Chondrocyte (in vitro differentiated cells): Measurements from ENCODE around the gene TMEM121B. TPM values are rescaled to one million over a fixed set of nuclear protein-coding genes. Genes with fewer than 3 reads are reported as not detected.

Source experiments
- DNase-seq: peaks from one replicate; pipeline ENCODE4 v3.0.0; 2021; ENCODE audit warnings: mixed read lengths, low spot score
- H3K27ac Mint-ChIP-seq: one replicate; pipeline ENCODE4 v1.8.0; 2021; ENCODE audit warnings: mild to moderate bottlenecking, moderate library complexity, mixed read lengths; ENCODE audit not compliant: unreplicated experiment
- H3K27me3 Mint-ChIP-seq: 2 replicates; pipeline ENCODE4 v1.8.0; 2021; ENCODE audit warnings: low read depth, mixed read lengths
- H3K36me3 Mint-ChIP-seq: 2 replicates; pipeline ENCODE4 v1.8.0; 2021; ENCODE audit warnings: low read depth, mixed read lengths
- H3K4me1 Mint-ChIP-seq: 2 replicates; pipeline ENCODE4 v1.8.0; 2021; ENCODE audit warnings: low read depth, mild to moderate bottlenecking, mixed read lengths
- H3K4me3 Mint-ChIP-seq: one replicate; pipeline ENCODE4 v1.8.0; 2021; ENCODE audit warnings: mild to moderate bottlenecking, moderate library complexity, mixed read lengths; ENCODE audit not compliant: unreplicated experiment
- H3K9me3 Mint-ChIP-seq: 2 replicates; pipeline ENCODE4 v1.8.0; 2021; ENCODE audit warnings: low read depth, mixed read lengths
- total RNA-seq: library from RNA; stranded (reverse); gene quantifications from 3 replicates; pipeline ENCODE4 v1.2.1, GENCODE V29; 2021
- TF ChIP-seq, protein P1 (sequence below): fragments of 200-600 bp; sonication (generic); IDR thresholded peaks from 2 replicates; pipeline ENCODE4 v1.5.0; 2021; ENCODE audit warnings: antibody characterized with exemption, mild to moderate bottlenecking, moderate library complexity

Gene TMEM121B
- total RNA-seq, 1 donor from 2014 or later = 0.87 TPM

DNA sequence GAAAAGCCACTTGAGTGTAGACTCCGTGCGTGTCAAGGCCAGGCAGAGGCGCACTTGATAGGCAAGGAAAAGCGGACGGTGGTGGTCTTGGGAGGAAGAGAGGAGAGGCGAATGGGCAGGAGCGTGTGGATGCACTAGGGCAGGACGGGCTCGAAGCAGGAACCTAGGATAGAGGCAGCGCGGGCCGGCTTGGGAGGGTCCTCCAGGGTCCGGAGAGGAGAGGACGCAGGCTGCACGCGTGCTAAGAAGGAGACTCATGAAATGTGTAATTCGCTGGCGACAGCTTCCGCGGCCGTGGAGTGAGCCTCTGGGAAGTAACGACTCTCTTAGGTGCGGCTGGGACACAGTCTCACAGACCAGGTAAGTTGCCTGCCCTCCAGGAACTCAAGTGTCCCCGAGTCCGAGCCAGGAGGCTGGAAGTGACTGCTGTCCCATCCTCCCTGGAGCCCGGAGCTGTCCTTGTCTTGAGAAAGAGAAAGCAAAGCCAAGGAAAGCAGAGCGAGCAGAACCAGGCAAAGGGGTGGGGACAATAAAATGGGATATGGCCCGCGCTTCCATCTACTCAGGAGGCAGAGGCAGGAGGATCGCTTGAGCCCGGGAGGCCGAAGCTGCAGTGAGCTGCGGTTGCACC is 37.2 kb downstream of the TMEM121B start:
- Mint-ChIP-seq H3K9me3 (no peaks in the 10 kb centered on the region), H3K27ac (no peak overlapping the region), H3K36me3 (no peaks in the 10 kb centered on the region), H3K27me3 (no peaks in the 10 kb centered on the region), H3K4me1 (peaks cover 23% of the 10 kb centered on the region), H3K4me3 (peak overlapping the region; percentile 79)
- TF ChIP-seq, protein P1, sequence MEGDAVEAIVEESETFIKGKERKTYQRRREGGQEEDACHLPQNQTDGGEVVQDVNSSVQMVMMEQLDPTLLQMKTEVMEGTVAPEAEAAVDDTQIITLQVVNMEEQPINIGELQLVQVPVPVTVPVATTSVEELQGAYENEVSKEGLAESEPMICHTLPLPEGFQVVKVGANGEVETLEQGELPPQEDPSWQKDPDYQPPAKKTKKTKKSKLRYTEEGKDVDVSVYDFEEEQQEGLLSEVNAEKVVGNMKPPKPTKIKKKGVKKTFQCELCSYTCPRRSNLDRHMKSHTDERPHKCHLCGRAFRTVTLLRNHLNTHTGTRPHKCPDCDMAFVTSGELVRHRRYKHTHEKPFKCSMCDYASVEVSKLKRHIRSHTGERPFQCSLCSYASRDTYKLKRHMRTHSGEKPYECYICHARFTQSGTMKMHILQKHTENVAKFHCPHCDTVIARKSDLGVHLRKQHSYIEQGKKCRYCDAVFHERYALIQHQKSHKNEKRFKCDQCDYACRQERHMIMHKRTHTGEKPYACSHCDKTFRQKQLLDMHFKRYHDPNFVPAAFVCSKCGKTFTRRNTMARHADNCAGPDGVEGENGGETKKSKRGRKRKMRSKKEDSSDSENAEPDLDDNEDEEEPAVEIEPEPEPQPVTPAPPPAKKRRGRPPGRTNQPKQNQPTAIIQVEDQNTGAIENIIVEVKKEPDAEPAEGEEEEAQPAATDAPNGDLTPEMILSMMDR = no peak
- DNase-seq = no peak

DNA sequence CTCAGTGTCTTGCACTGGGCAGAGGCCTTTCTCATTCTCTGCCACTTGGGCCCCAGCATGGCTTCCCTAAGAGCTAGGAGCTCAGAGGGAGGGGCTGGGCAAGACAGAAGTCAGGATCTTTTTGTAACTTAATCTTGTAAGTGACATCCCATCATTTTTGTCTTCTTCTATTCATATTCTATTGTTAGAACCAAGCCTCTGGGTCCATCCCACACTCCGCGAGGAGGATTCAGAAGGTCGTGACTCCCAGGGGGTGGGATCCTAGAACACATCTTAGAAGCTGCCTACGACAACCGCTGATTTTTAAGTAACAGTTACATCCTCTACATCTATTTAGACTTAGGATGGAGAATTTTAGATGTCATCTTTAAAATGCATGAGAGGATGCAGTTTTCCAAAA is 37.9 kb downstream of the TMEM121B start:
- no peak for DNase-seq
- Mint-ChIP-seq H3K27me3 (no peaks in the 10 kb centered on the region), H3K36me3 (no peaks in the 10 kb centered on the region), H3K27ac (no peak overlapping the region), H3K4me1 (peaks cover 23% of the 10 kb centered on the region), H3K4me3 (peak overlapping the region; percentile 24), H3K9me3 (no peaks in the 10 kb centered on the region)
- TF ChIP-seq, protein P1 = no peak

DNA sequence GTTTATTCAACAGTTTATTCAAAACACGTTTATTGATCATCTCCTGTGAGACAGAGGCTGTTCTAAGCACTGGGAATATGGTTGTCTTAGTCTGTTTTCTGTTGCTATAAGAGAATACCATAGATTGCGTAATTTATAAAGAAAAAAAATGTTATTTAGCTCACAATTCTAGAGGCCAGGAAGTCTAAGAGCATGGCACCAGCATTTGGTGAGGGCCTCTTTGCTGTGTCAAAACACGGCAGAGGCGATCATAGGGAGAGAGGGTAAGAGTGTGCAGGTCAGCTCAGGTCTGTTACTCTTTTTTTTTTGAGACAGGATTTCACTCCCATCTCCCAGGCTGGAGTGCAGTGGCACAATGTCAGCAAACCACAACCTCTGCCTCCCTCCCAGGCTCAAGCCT is 41.6 kb downstream of the TMEM121B start:
- Mint-ChIP-seq H3K36me3 (no peaks in the 10 kb centered on the region), H3K27ac (no peak overlapping the region), H3K9me3 (no peaks in the 10 kb centered on the region), H3K4me1 (peaks cover 11% of the 10 kb centered on the region), H3K4me3 (no peak overlapping the region), H3K27me3 (peaks cover 2% of the 10 kb centered on the region)
- TF ChIP-seq, protein P1 = no peak
- no peak for DNase-seq

DNA sequence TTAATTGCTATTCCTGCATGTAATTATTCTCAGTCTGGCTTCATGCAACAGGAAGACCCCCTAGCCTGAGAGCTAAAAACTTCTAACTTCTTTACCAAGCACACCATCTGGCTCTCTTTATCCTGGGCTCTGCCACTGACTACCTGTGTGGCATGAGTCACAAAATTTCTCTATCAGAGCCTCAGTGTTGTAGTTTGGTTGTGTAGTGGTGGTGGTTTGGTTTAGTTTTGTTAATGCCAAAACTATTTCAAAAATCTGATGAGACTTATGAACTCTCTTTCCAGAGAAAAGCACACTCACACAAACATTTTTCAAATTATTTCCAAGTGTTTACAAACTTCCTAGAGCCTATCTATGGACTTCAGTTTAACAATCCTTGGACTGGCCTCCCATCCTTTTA is 43.9 kb downstream of the TMEM121B start:
- Mint-ChIP-seq H3K4me1 (peaks cover 8% of the 10 kb centered on the region), H3K36me3 (no peaks in the 10 kb centered on the region), H3K27ac (no peak overlapping the region), H3K27me3 (peaks cover 22% of the 10 kb centered on the region), H3K9me3 (peaks cover 8% of the 10 kb centered on the region), H3K4me3 (no peak overlapping the region)
- TF ChIP-seq, protein P1 = no peak
- no peak for DNase-seq

DNA sequence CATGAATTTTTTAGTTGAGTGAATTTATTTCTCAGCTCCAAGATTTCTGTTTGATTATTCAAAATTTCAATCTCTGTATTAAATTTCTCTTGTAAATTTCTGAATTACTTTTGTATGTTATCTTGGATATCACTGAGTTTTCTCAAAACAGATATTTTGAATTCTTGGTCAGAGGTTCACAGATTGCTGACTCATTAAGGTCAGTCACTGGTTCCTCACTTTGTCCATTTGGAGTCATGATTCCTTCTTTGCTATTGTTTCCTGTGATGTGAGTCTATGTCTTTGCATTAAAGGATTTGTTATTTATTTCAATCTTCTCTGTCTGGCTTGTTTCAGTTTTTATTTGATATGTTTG is 46.5 kb downstream of the TMEM121B start:
- TF ChIP-seq, protein P1 = no peak
- H3K27me3 Mint-ChIP-seq = peaks cover 28% of the 10 kb centered on the region
- H3K4me1 Mint-ChIP-seq = peaks cover 8% of the 10 kb centered on the region
- peaks cover 10% of the 10 kb centered on the region for H3K9me3 Mint-ChIP-seq
- H3K4me3 Mint-ChIP-seq = no peak overlapping the region
- no peak overlapping the region for H3K27ac Mint-ChIP-seq
- H3K36me3 Mint-ChIP-seq = no peaks in the 10 kb centered on the region
- no peak for DNase-seq
